Measurements from ENCODE around the gene APBA2.

The APBA2 gene

GRCh38 chr15:29058903-29059539 lies 173.2 kb downstream of the APBA2 start:
- no peak for DNase-seq (ENCODE audit: low spot score)

- DNase-seq (ENCODE audit: low spot score) = no peak
Observed at GRCh38 chr15:29059871-29060640, 174.3 kb downstream of the APBA2 start.

GRCh38 chr15:29061746-29062145 lies 176.0 kb downstream of the APBA2 start:
- DNase-seq (ENCODE audit: low spot score) = no peak

- DNase-seq (ENCODE audit: low spot score) = no peak
Observed at GRCh38 chr15:29062179-29062591, 176.4 kb downstream of the APBA2 start.

- DNase-seq (ENCODE audit: low spot score) = no peak
Observed at GRCh38 chr15:29062626-29063025, 176.9 kb downstream of the APBA2 start.

GRCh38 chr15:29063646-29064045 lies 177.9 kb downstream of the APBA2 start:
- DNase-seq (ENCODE audit: low spot score) = no peak

- DNase-seq (ENCODE audit: low spot score) = no peak
Observed at GRCh38 chr15:29064290-29064689, 178.5 kb downstream of the APBA2 start.

GRCh38 chr15:29064731-29065130 lies 179.0 kb downstream of the APBA2 start:
- no peak for DNase-seq (ENCODE audit: low spot score)

- no peak for DNase-seq (ENCODE audit: low spot score)
Observed at GRCh38 chr15:29065571-29065970, 179.8 kb downstream of the APBA2 start.

- no peak for DNase-seq (ENCODE audit: low spot score)
Observed at GRCh38 chr15:29066310-29066709, 180.5 kb downstream of the APBA2 start.

GRCh38 chr15:29066838-29067237 lies 181.1 kb downstream of the APBA2 start:
- no peak for DNase-seq (ENCODE audit: low spot score)

- no peak for DNase-seq (ENCODE audit: low spot score)
Observed at GRCh38 chr15:29067949-29068348, 182.2 kb downstream of the APBA2 start.

GRCh38 chr15:29070471-29071231 lies 184.9 kb downstream of the APBA2 start:
- DNase-seq (ENCODE audit: low spot score) = no peak

- DNase-seq (ENCODE audit: low spot score) = no peak
Observed at GRCh38 chr15:29071232-29071881, 185.6 kb downstream of the APBA2 start.

GRCh38 chr15:29071882-29072273 lies 186.1 kb downstream of the APBA2 start:
- no peak for DNase-seq (ENCODE audit: low spot score)

- DNase-seq (ENCODE audit: low spot score) = no peak
Observed at GRCh38 chr15:29072444-29072843, 186.7 kb downstream of the APBA2 start.

- no peak for DNase-seq (ENCODE audit: low spot score)
Observed at GRCh38 chr15:29074045-29074444, 188.3 kb downstream of the APBA2 start.

- no peak for DNase-seq (ENCODE audit: low spot score)
Observed at GRCh38 chr15:29078541-29078940, 192.8 kb downstream of the APBA2 start.

GRCh38 chr15:29079479-29079878 lies 193.7 kb downstream of the APBA2 start:
- DNase-seq (ENCODE audit: low spot score) = no peak

- no peak for DNase-seq (ENCODE audit: low spot score)
Observed at GRCh38 chr15:29081781-29082180, 196.0 kb downstream of the APBA2 start.

- no peak for DNase-seq (ENCODE audit: low spot score)
Observed at GRCh38 chr15:29083161-29083560, 197.4 kb downstream of the APBA2 start.

GRCh38 chr15:29083858-29084257 lies 198.1 kb downstream of the APBA2 start:
- no peak for DNase-seq (ENCODE audit: low spot score)

Measured in GM03348 (cell line).